Gastrocnemius medialis (tissue), 4 donors: ENCODE results near the gene ATOH8. TPM values are rescaled to one million over a fixed set of nuclear protein-coding genes. Genes with fewer than 3 reads are reported as not detected.

Experiments
- ATAC-seq, 2 donors: fragments of 150-250 bp; one replicate each; pipeline ENCODE4 v1.9.1; 2016
- DNase-seq, 2 donors: peaks; one replicate each; pipeline ENCODE4 v3.0.0-alpha.2; 2019
- H3K27ac ChIP-seq, 4 donors: fragments of 200-600 bp; sonication (generic); 1 replicate in 1 of 4; 2 replicates in 3 of 4; pipeline ENCODE4 v1.5.1; 2016 to 2018; ENCODE audit warnings: mild to moderate bottlenecking in 2 of 4, moderate library complexity in 1 of 4
- H3K27me3 ChIP-seq, 3 donors: fragments of 200-600 bp; sonication (generic) in 2 of 3; 1 replicate in 1 of 3; 2 replicates in 2 of 3; pipeline versions ENCODE4 v1.5.1 to v1.6.0; 2016 to 2019; ENCODE audit warnings: mild to moderate bottlenecking in 1 of 3, moderate library complexity in 1 of 3
- H3K36me3 ChIP-seq, 2 donors: fragments of 200-600 bp; sonication (generic) in 1 of 2; one replicate each; pipeline ENCODE4 v1.5.1; 2017 to 2018
- H3K4me1 ChIP-seq, 2 donors: fragments of 200-600 bp; sonication (generic) in 1 of 2; one replicate each; pipeline ENCODE4 v1.5.1; 2016 to 2017; ENCODE audit warnings: mild to moderate bottlenecking in 2 of 2
- H3K4me3 ChIP-seq, 4 donors: fragments of 200-600 bp; sonication (generic) in 3 of 4; 1 replicate in 1 of 4; 2 replicates in 3 of 4; pipeline ENCODE4 v1.5.1; 2016 to 2019; ENCODE audit warnings: mild to moderate bottlenecking in 2 of 4
- H3K9me3 ChIP-seq, 3 donors: fragments of 200-600 bp; sonication (generic) in 2 of 3; 1 replicate in 1 of 3; 2 replicates in 2 of 3; pipeline ENCODE4 v1.5.1; 2016 to 2019
- CTCF ChIP-seq, 5 experiments: fragments of 450-650 bp in 3 of 5; fragments of 200-600 bp in 2 of 5; sonication (generic) in 2 of 5; IDR thresholded peaks in 4 of 5; conservative IDR thresholded peaks in 1 of 5; 1 replicate in 4 of 5; 2 replicates in 1 of 5; pipeline ENCODE4 v1.5.1; 2016 to 2019; ENCODE audit warnings: antibody characterized with exemption in 5 of 5, mild to moderate bottlenecking in 3 of 5, moderate library complexity in 3 of 5
- POLR2A ChIP-seq, 2 donors: fragments of 450-650 bp; IDR thresholded peaks; one replicate each; pipeline ENCODE4 v1.6.1; 2017; ENCODE audit warnings: antibody characterized with exemption in 2 of 2, mild to moderate bottlenecking in 2 of 2, moderate library complexity in 2 of 2
- in situ Hi-C, 4 donors: fragments of 200-750 bp; cut with MboI; loops; one replicate each; pipeline versions ENCODE4 v1.15.0 to v1.8.0; 2017; ENCODE audit warnings: low sequenced_read_pairs in 4 of 4
- intact Hi-C: fragments of 100-400 bp; cut with DNase I; formaldehyde crosslinking; loops from one replicate; pipeline ENCODE4 v1.15.1; 2023; ENCODE audit warnings: low total_unique reads
- total RNA-seq, 4 donors: library from RNA; depleted of rRNA; stranded (reverse); fragments of >200 nt; gene quantifications; one replicate each; pipeline versions ENCODE4 v1.1.0 to v1.2.3, GENCODE V29; 2016

Gene ATOH8
- total RNA-seq, 4 donors from 2014 or later = 122 to 266 (median 150) TPM

- H3K4me1 ChIP-seq = no peaks in the 10 kb centered on the region
- H3K9me3 ChIP-seq = no peaks in the 10 kb centered on the region
- no peak for TF ChIP-seq POLR2A (IDR thresholded peaks at IDR 0.05)
- no peak for TF ChIP-seq CTCF (IDR thresholded peaks at IDR 0.05 in 4 of 5, conservative IDR thresholded peaks at IDR 0.05 in 1 of 5)
- H3K27me3 ChIP-seq = no peaks in the 10 kb centered on the region
- H3K4me3 ChIP-seq = no peak overlapping the region
- no peak overlapping the region for H3K27ac ChIP-seq
- intact Hi-C loops = no loop called here
- DNase-seq (no peak), ATAC-seq (no peak)
- in situ Hi-C loops = loop anchor here in 2 of 4 donors (10.0 kb wide), 4 partner anchors 65 to 185 kb away; partner anchors contain the start of genes ATOH8 (in 1 of the 2) and ST3GAL5 (in 1 of the 2)
- no peaks in the 10 kb centered on the region for H3K36me3 ChIP-seq
Measured at GRCh38 chr2:85819811-85820510, 66.2 kb downstream of the ATOH8 start.

- H3K9me3 ChIP-seq = no peaks in the 10 kb centered on the region
- no peak for DNase-seq
- TF ChIP-seq CTCF (IDR thresholded peaks at IDR 0.05 in 4 of 5, conservative IDR thresholded peaks at IDR 0.05 in 1 of 5) = no peak
- no peak for TF ChIP-seq POLR2A (IDR thresholded peaks at IDR 0.05)
- H3K27ac ChIP-seq = no peak overlapping the region
- H3K27me3 ChIP-seq = no peaks in the 10 kb centered on the region
- H3K4me3 ChIP-seq = no peak overlapping the region
- H3K36me3 ChIP-seq = no peaks in the 10 kb centered on the region
- in situ Hi-C loops (loop anchor here in 1 of 4 donors (10.0 kb wide), 1 partner anchor 62 kb away; the partner anchor contains the start of gene ST3GAL5), intact Hi-C loops (no loop called here)
- ATAC-seq = no peak
- peaks cover 2 to 4% of the 10 kb centered on the region in 2 donors for H3K4me1 ChIP-seq
Measured at GRCh38 chr2:85822766-85823165, 69.0 kb downstream of the ATOH8 start.

GRCh38 chr2:85823951-85824350 lies 70.2 kb downstream of the ATOH8 start:
- in situ Hi-C loops = loop anchor here in 1 of 4 donors (10.0 kb wide), 1 partner anchor 61 kb away; the partner anchor contains the start of gene ST3GAL5

More at GRCh38 chr2:85823951-85824350, 70.2 kb downstream of the ATOH8 start:
- TF ChIP-seq POLR2A (IDR thresholded peaks at IDR 0.05) = no peak
- TF ChIP-seq CTCF (IDR thresholded peaks at IDR 0.05 in 4 of 5, conservative IDR thresholded peaks at IDR 0.05 in 1 of 5) = no peak
- no peak for DNase-seq
- Histone ChIP-seq H3K9me3 (no peaks in the 10 kb centered on the region), H3K4me1 (peaks cover 4 to 7% of the 10 kb centered on the region in 2 donors), H3K36me3 (no peaks in the 10 kb centered on the region), H3K27ac (no peak overlapping the region), H3K27me3 (no peaks in the 10 kb centered on the region), H3K4me3 (no peak overlapping the region)
- intact Hi-C loops = no loop called here
- no peak for ATAC-seq
